Measurements from ENCODE around the gene KCTD17.
A peak's percentile ranks its signal among the peaks of the same experiment; 100 is the strongest.

Gene KCTD17

GRCh38 chr22:37027556-37027955, 24.0 kb upstream of the KCTD17 start:
- WGBS, 2 donors (ENCODE audit: extremely low coverage in 2 of 2, insufficient read length in 2 of 2, insufficient replicate concordance in 1 of 2) = no CpG with 5 or more reads among the region's 7 CpGs
- no peaks in the 10 kb centered on the region for H3K4me1 ChIP-seq (ENCODE audit: control insufficient read depth in 2 of 2, insufficient read depth in 1 of 2, low read depth in 1 of 2, low read length in 2 of 2)

GRCh38 chr22:37028692-37029674, 22.6 kb upstream of the KCTD17 start:
- Histone ChIP-seq H3K36me3 (replicated peaks in 1 of 2; ENCODE audit: control insufficient read depth in 2 of 2, insufficient read depth in 2 of 2, low read length in 2 of 2) (peaks cover 45 to 65% of the 10 kb centered on the region in 2 donors), H2BK15ac (ENCODE audit: low read length) (no peak overlapping the region), H3K4me3 (ENCODE audit: low read length in 2 of 2) (no peak overlapping the region), H4K91ac (ENCODE audit: low read depth, low read length, poor library complexity) (no peak overlapping the region), H3K4ac (ENCODE audit: low read length) (no peak overlapping the region), H2BK5ac (ENCODE audit: low read length) (no peak overlapping the region), H2AK5ac (ENCODE audit: low read depth, low read length) (no peak overlapping the region), H3K79me1 (ENCODE audit: low read depth, low read length) (peaks cover 11% of the 10 kb centered on the region), H3K14ac (ENCODE audit: low read length) (no peak overlapping the region), H2AFZ (ENCODE audit: low read length) (no peak overlapping the region), H4K8ac (ENCODE audit: low read depth, low read length) (no peak overlapping the region), H3K18ac (ENCODE audit: low read length) (no peak overlapping the region), H3K27me3 (ENCODE audit: control insufficient read depth in 3 of 3, insufficient read depth in 3 of 3, low read depth in 1 of 3, low read length in 3 of 3) (no peaks in the 10 kb centered on the region), H2BK12ac (ENCODE audit: low read length) (no peak overlapping the region), H3K9ac (ENCODE audit: low read depth, low read length, poor library complexity) (peak overlapping the region; percentile 14), H3K4me1 (ENCODE audit: control insufficient read depth in 2 of 2, insufficient read depth in 1 of 2, low read depth in 1 of 2, low read length in 2 of 2) (peaks cover 0 to 2% of the 10 kb centered on the region in 2 donors), H3K23ac (ENCODE audit: low read depth, low read length, poor library complexity) (no peak overlapping the region), H3K27ac (replicated peaks; ENCODE audit: low read length) (no peak overlapping the region), H2BK120ac (ENCODE audit: low read depth, low read length) (no peak overlapping the region), H3K9me3 (replicated peaks in 1 of 2; ENCODE audit: control insufficient read depth in 2 of 2, insufficient read depth in 1 of 2, low read depth in 1 of 2, low read length in 2 of 2) (no peaks in the 10 kb centered on the region), H3K4me2 (ENCODE audit: insufficient read depth, low read length, poor library complexity, severe bottlenecking) (no peak overlapping the region)
- no peak for DNase-seq (ENCODE audit: low spot score)
- no CpG with 5 or more reads among the region's 22 CpGs for WGBS, 2 donors (ENCODE audit: extremely low coverage in 2 of 2, insufficient read length in 2 of 2, insufficient replicate concordance in 1 of 2)

More at GRCh38 chr22:37027556-37027955, 24.0 kb upstream of the KCTD17 start:
- H4K8ac ChIP-seq (ENCODE audit: low read depth, low read length) = no peak overlapping the region
- no peaks in the 10 kb centered on the region for H3K9me3 ChIP-seq (replicated peaks in 1 of 2; ENCODE audit: control insufficient read depth in 2 of 2, insufficient read depth in 1 of 2, low read depth in 1 of 2, low read length in 2 of 2)
- H3K4ac ChIP-seq (ENCODE audit: low read length) = no peak overlapping the region
- H2BK12ac ChIP-seq (ENCODE audit: low read length) = no peak overlapping the region
- peaks cover 14% of the 10 kb centered on the region for H3K79me1 ChIP-seq (ENCODE audit: low read depth, low read length)
- peaks cover 45 to 75% of the 10 kb centered on the region in 2 donors for H3K36me3 ChIP-seq (replicated peaks in 1 of 2; ENCODE audit: control insufficient read depth in 2 of 2, insufficient read depth in 2 of 2, low read length in 2 of 2)
- no peak overlapping the region for H2BK15ac ChIP-seq (ENCODE audit: low read length)
- H3K9ac ChIP-seq (ENCODE audit: low read depth, low read length, poor library complexity) = no peak overlapping the region
- H3K4me3 ChIP-seq (ENCODE audit: low read length in 2 of 2) = no peak overlapping the region
- H3K4me2 ChIP-seq (ENCODE audit: insufficient read depth, low read length, poor library complexity, severe bottlenecking) = no peak overlapping the region
- no peaks in the 10 kb centered on the region for H3K27me3 ChIP-seq (ENCODE audit: control insufficient read depth in 3 of 3, insufficient read depth in 3 of 3, low read depth in 1 of 3, low read length in 3 of 3)
- H2BK5ac ChIP-seq (ENCODE audit: low read length) = no peak overlapping the region
- no peak overlapping the region for H3K14ac ChIP-seq (ENCODE audit: low read length)
- H2AK5ac ChIP-seq (ENCODE audit: low read depth, low read length) = no peak overlapping the region
- H3K23ac ChIP-seq (ENCODE audit: low read depth, low read length, poor library complexity) = no peak overlapping the region
- H4K91ac ChIP-seq (ENCODE audit: low read depth, low read length, poor library complexity) = no peak overlapping the region
- H2BK120ac ChIP-seq (ENCODE audit: low read depth, low read length) = no peak overlapping the region
- no peak overlapping the region for H3K27ac ChIP-seq (replicated peaks; ENCODE audit: low read length)
- no peak overlapping the region for H3K18ac ChIP-seq (ENCODE audit: low read length)
- H2AFZ ChIP-seq (ENCODE audit: low read length) = no peak overlapping the region
- DNase-seq (ENCODE audit: low spot score) = no peak

GRCh38 chr22:37030560-37031281, 20.8 kb upstream of the KCTD17 start:
- H2BK12ac ChIP-seq (ENCODE audit: low read length) = no peak overlapping the region
- DNase-seq (ENCODE audit: low spot score) = no peak
- H3K9ac ChIP-seq (ENCODE audit: low read depth, low read length, poor library complexity) = no peak overlapping the region
- peaks cover under 1% of the 10 kb centered on the region for H3K79me1 ChIP-seq (ENCODE audit: low read depth, low read length)
- no peaks in the 10 kb centered on the region for H3K27me3 ChIP-seq (ENCODE audit: control insufficient read depth in 3 of 3, insufficient read depth in 3 of 3, low read depth in 1 of 3, low read length in 3 of 3)
- WGBS, 2 donors (ENCODE audit: extremely low coverage in 2 of 2, insufficient read length in 2 of 2, insufficient replicate concordance in 1 of 2) = no CpG with 5 or more reads among the region's 14 CpGs
- H2AK5ac ChIP-seq (ENCODE audit: low read depth, low read length) = no peak overlapping the region
- H2BK15ac ChIP-seq (ENCODE audit: low read length) = no peak overlapping the region
- no peak overlapping the region for H2AFZ ChIP-seq (ENCODE audit: low read length)
- no peak overlapping the region for H2BK120ac ChIP-seq (ENCODE audit: low read depth, low read length)
- H3K9me3 ChIP-seq (replicated peaks in 1 of 2; ENCODE audit: control insufficient read depth in 2 of 2, insufficient read depth in 1 of 2, low read depth in 1 of 2, low read length in 2 of 2) = no peaks in the 10 kb centered on the region
- no peak overlapping the region for H4K91ac ChIP-seq (ENCODE audit: low read depth, low read length, poor library complexity)
- no peak overlapping the region for H3K23ac ChIP-seq (ENCODE audit: low read depth, low read length, poor library complexity)
- H3K18ac ChIP-seq (ENCODE audit: low read length) = no peak overlapping the region
- no peak overlapping the region for H4K8ac ChIP-seq (ENCODE audit: low read depth, low read length)
- H2BK5ac ChIP-seq (ENCODE audit: low read length) = no peak overlapping the region
- H3K14ac ChIP-seq (ENCODE audit: low read length) = no peak overlapping the region
- peaks cover 0 to 5% of the 10 kb centered on the region in 2 donors for H3K4me1 ChIP-seq (ENCODE audit: control insufficient read depth in 2 of 2, insufficient read depth in 1 of 2, low read depth in 1 of 2, low read length in 2 of 2)
- H3K4me2 ChIP-seq (ENCODE audit: insufficient read depth, low read length, poor library complexity, severe bottlenecking) = no peak overlapping the region
- peaks cover 30 to 48% of the 10 kb centered on the region in 2 donors for H3K36me3 ChIP-seq (replicated peaks in 1 of 2; ENCODE audit: control insufficient read depth in 2 of 2, insufficient read depth in 2 of 2, low read length in 2 of 2)
- no peak overlapping the region for H3K27ac ChIP-seq (replicated peaks; ENCODE audit: low read length)
- no peak overlapping the region for H3K4ac ChIP-seq (ENCODE audit: low read length)
- H3K4me3 ChIP-seq (ENCODE audit: low read length in 2 of 2) = no peak overlapping the region

- no peak overlapping the region for H2AK5ac ChIP-seq (ENCODE audit: low read depth, low read length)
- no peak overlapping the region for H2BK15ac ChIP-seq (ENCODE audit: low read length)
- no peaks in the 10 kb centered on the region for H3K9me3 ChIP-seq (replicated peaks in 1 of 2; ENCODE audit: control insufficient read depth in 2 of 2, insufficient read depth in 1 of 2, low read depth in 1 of 2, low read length in 2 of 2)
- H3K4me3 ChIP-seq (ENCODE audit: low read length in 2 of 2) = no peak overlapping the region
- no peak overlapping the region for H3K27ac ChIP-seq (replicated peaks; ENCODE audit: low read length)
- H3K14ac ChIP-seq (ENCODE audit: low read length) = no peak overlapping the region
- H3K18ac ChIP-seq (ENCODE audit: low read length) = no peak overlapping the region
- H2BK5ac ChIP-seq (ENCODE audit: low read length) = no peak overlapping the region
- WGBS, 2 donors (ENCODE audit: extremely low coverage in 2 of 2, insufficient read length in 2 of 2, insufficient replicate concordance in 1 of 2) = no CpG with 5 or more reads among the region's 2 CpGs
- H3K4me1 ChIP-seq (ENCODE audit: control insufficient read depth in 2 of 2, insufficient read depth in 1 of 2, low read depth in 1 of 2, low read length in 2 of 2) = peaks cover 0 to 5% of the 10 kb centered on the region in 2 donors
- H2AFZ ChIP-seq (ENCODE audit: low read length) = no peak overlapping the region
- no peak for DNase-seq (ENCODE audit: low spot score)
- H3K79me1 ChIP-seq (ENCODE audit: low read depth, low read length) = no peaks in the 10 kb centered on the region
- H3K4me2 ChIP-seq (ENCODE audit: insufficient read depth, low read length, poor library complexity, severe bottlenecking) = no peak overlapping the region
- H2BK120ac ChIP-seq (ENCODE audit: low read depth, low read length) = no peak overlapping the region
- H3K4ac ChIP-seq (ENCODE audit: low read length) = no peak overlapping the region
- H4K91ac ChIP-seq (ENCODE audit: low read depth, low read length, poor library complexity) = no peak overlapping the region
- no peak overlapping the region for H4K8ac ChIP-seq (ENCODE audit: low read depth, low read length)
- H3K9ac ChIP-seq (ENCODE audit: low read depth, low read length, poor library complexity) = no peak overlapping the region
- H3K27me3 ChIP-seq (ENCODE audit: control insufficient read depth in 3 of 3, insufficient read depth in 3 of 3, low read depth in 1 of 3, low read length in 3 of 3) = peaks cover 0 to 2% (median 0%) of the 10 kb centered on the region in 3 experiments
- no peak overlapping the region for H3K23ac ChIP-seq (ENCODE audit: low read depth, low read length, poor library complexity)
- H3K36me3 ChIP-seq (replicated peaks in 1 of 2; ENCODE audit: control insufficient read depth in 2 of 2, insufficient read depth in 2 of 2, low read length in 2 of 2) = peaks cover 19 to 34% of the 10 kb centered on the region in 2 donors
- no peak overlapping the region for H2BK12ac ChIP-seq (ENCODE audit: low read length)
These were observed 19.4 kb upstream of the KCTD17 start for GRCh38 chr22:37032134-37032534.
